Liver (tissue), 9 donors: ENCODE data around the gene NOP10. TPM values are rescaled to one million over a fixed set of nuclear protein-coding genes. Genes with fewer than 3 reads are reported as not detected.

ENCODE experiments used
- DNase-seq: peaks from one replicate; pipeline ENCODE4 v3.0.0-alpha.2; 2017; ENCODE audit warnings: low spot score
- H3K27ac ChIP-seq, 2 donors: one replicate each; pipeline ENCODE4 v1.7.0; 2013; ENCODE audit warnings: inconsistent platforms in 2 of 2, low read length in 2 of 2, control low read depth in 1 of 2, low read depth in 1 of 2, mild to moderate bottlenecking in 1 of 2
- H3K27me3 ChIP-seq, 4 donors: one replicate each; pipeline versions ENCODE4 v1.6.1 to v1.7.0; 2013; ENCODE audit warnings: low read length in 3 of 4, inconsistent platforms in 1 of 4, mild to moderate bottlenecking in 1 of 4, moderate library complexity in 1 of 4; ENCODE audit not compliant: control insufficient read depth in 4 of 4, insufficient read depth in 4 of 4
- H3K36me3 ChIP-seq, 4 donors: one replicate each; pipeline versions ENCODE4 v1.6.1 to v1.7.0; 2013; ENCODE audit warnings: low read length in 3 of 4, mild to moderate bottlenecking in 3 of 4, low read depth in 1 of 4, moderate library complexity in 1 of 4; ENCODE audit not compliant: control insufficient read depth in 4 of 4, insufficient read depth in 3 of 4
- H3K4me1 ChIP-seq, 4 donors: one replicate each; pipeline versions ENCODE4 v1.6.1 to v1.7.0; 2013; ENCODE audit warnings: low read length in 3 of 4, mild to moderate bottlenecking in 3 of 4, moderate library complexity in 1 of 4; ENCODE audit not compliant: control insufficient read depth in 4 of 4, insufficient read depth in 4 of 4
- H3K4me3 ChIP-seq, 3 donors: one replicate each; pipeline versions ENCODE4 v1.6.1 to v1.7.0; 2013; ENCODE audit warnings: low read length in 3 of 3, control low read depth in 1 of 3, low read depth in 1 of 3, mild to moderate bottlenecking in 1 of 3
- H3K9ac ChIP-seq, 2 donors: one replicate each; pipeline ENCODE4 v1.7.0; 2013; ENCODE audit warnings: low read length in 2 of 2, mild to moderate bottlenecking in 2 of 2, moderate library complexity in 2 of 2, control low read depth in 1 of 2, low read depth in 1 of 2
- H3K9me3 ChIP-seq, 4 donors: one replicate each; pipeline versions ENCODE4 v1.6.1 to v1.7.0; 2013; ENCODE audit warnings: low read length in 3 of 4; ENCODE audit not compliant: control insufficient read depth in 4 of 4
- EGR1 ChIP-seq, 2 donors: IDR thresholded peaks; 2 replicates each; pipeline ENCODE4 v1.6.1; 2016 to 2018; ENCODE audit warnings: antibody characterized with exemption in 2 of 2, low read depth in 2 of 2
- FOXA1 ChIP-seq: IDR thresholded peaks from 2 replicates; pipeline ENCODE4 v1.6.1; 2016; ENCODE audit warnings: antibody characterized with exemption
- FOXA2 ChIP-seq: IDR thresholded peaks from 2 replicates; pipeline ENCODE4 v1.6.1; 2016; ENCODE audit warnings: antibody characterized with exemption
- GABPA ChIP-seq, 2 donors: IDR thresholded peaks in 1 of 2; conservative IDR thresholded peaks in 1 of 2; 2 replicates each; pipeline ENCODE4 v1.6.1; 2016; ENCODE audit warnings: antibody characterized with exemption in 2 of 2, mild to moderate bottlenecking in 1 of 2, moderate library complexity in 1 of 2
- HNF4A ChIP-seq, 2 donors: conservative IDR thresholded peaks; 2 replicates each; pipeline ENCODE4 v1.6.1; 2016; ENCODE audit warnings: antibody characterized with exemption in 2 of 2, mild to moderate bottlenecking in 2 of 2
- HNF4G ChIP-seq: IDR thresholded peaks from 2 replicates; pipeline ENCODE4 v1.6.1; 2016; ENCODE audit warnings: antibody characterized with exemption
- JUND ChIP-seq, 2 donors: IDR thresholded peaks; 2 replicates each; pipeline ENCODE4 v1.6.1; 2016; ENCODE audit warnings: antibody characterized with exemption in 2 of 2
- NR2F2 ChIP-seq: IDR thresholded peaks from 2 replicates; pipeline ENCODE4 v1.6.1; 2016; ENCODE audit warnings: antibody characterized with exemption
- RAD21 ChIP-seq, 2 donors: IDR thresholded peaks; 2 replicates each; pipeline ENCODE4 v1.6.1; 2016; ENCODE audit warnings: antibody characterized with exemption in 2 of 2, mild to moderate bottlenecking in 2 of 2
- RXRA ChIP-seq, 2 donors: IDR thresholded peaks; 2 replicates each; pipeline ENCODE4 v1.6.1; 2017 to 2018; ENCODE audit warnings: antibody characterized with exemption in 2 of 2, mild to moderate bottlenecking in 1 of 2
- SP1 ChIP-seq: IDR thresholded peaks from 2 replicates; pipeline ENCODE4 v1.6.1; 2018; ENCODE audit warnings: antibody characterized with exemption, mild to moderate bottlenecking
- TAF1 ChIP-seq: conservative IDR thresholded peaks from 2 replicates; pipeline ENCODE4 v1.6.1; 2016; ENCODE audit warnings: antibody characterized with exemption, mild to moderate bottlenecking
- YY1 ChIP-seq: IDR thresholded peaks from 2 replicates; pipeline ENCODE4 v1.6.1; 2016; ENCODE audit warnings: antibody characterized with exemption, mild to moderate bottlenecking
- WGBS: extraction: QIAGEN DNeasy Blood & Tissue Kit; methylation state at CpG from one replicate; pipeline ENCODE4 v1.1.7; 2013; 5-methylcytosine and 5-hydroxymethylcytosine counted together
- polyA plus RNA-seq, 2 donors: library from polyadenylated mRNA; stranded (reverse) in 1 of 2; unstranded in 1 of 2; fragments of 200-250 nt in 1 of 2; fragments of >200 nt in 1 of 2; fragmentation: Nextera tagmentation in 1 of 2; extraction: Ambion mirVana in 1 of 2; gene quantifications; one replicate each; pipeline versions ENCODE4 v1.2.1 to v1.2.3, GENCODE V29; 2013 to 2015
- total RNA-seq, 2 donors: library from RNA; depleted of rRNA; stranded (reverse); fragments of >200 nt; gene quantifications; one replicate each; pipeline ENCODE4 v1.2.3, GENCODE V29; 2014
- TF ChIP-seq, protein P1 (sequence below): fragments of 150-350 bp; IDR thresholded peaks from 2 replicates; pipeline ENCODE4 v1.5.1; 2017; ENCODE audit warnings: improper control_type of control experiment, low read depth, low read length; ENCODE audit not compliant: missing input control
- TF ChIP-seq, protein P2 (sequence below): IDR thresholded peaks from 2 replicates; pipeline ENCODE4 v1.6.1; 2016; ENCODE audit warnings: antibody characterized with exemption
- TF ChIP-seq, protein P3 (sequence below): IDR thresholded peaks from 2 replicates; pipeline ENCODE4 v1.6.1; 2016; ENCODE audit warnings: antibody characterized with exemption
- TF ChIP-seq, protein P4 (sequence below): IDR thresholded peaks from 2 replicates; pipeline ENCODE4 v1.6.1; 2016; ENCODE audit warnings: antibody characterized with exemption
- donor health status: healthy.
- donor health status: healthy.
- donor health status: healthy.
- donor health status: healthy.
- donor health status: healthy.

The NOP10 gene
- total and polyA plus RNA-seq, 4 donors = 104 to 223 (median 125) TPM

DNA sequence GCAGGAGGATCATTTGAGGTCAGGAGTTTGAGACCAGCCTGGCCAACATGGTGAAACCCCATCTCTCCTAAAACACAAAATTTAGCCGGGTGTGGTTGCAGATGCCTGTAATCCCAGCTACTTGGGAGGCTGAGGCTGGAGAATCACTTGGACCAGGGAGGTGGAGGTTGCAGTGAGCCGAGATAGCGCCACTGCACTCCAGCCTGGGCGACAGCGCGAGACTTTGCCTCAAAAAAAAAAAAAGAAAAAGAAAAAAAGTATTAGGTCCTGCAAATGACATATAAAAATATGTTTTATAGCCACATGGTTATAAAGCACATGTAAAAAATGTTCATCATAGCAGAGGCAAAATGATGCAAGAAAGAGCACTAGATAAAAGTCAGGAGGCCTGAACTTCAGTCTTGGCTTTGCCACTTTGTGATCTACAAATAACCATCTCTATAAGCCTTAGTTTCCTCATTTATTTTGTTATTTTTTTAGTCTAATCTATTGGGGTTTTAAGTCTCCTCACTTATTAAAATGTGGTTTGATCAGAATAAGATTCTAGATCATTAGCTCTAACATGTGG is 10.3 kb downstream of the NOP10 start:
- no peaks in the 10 kb centered on the region for H3K36me3 ChIP-seq
- no peak overlapping the region for H3K4me3 ChIP-seq
- DNase-seq = no peak
- peaks cover 0 to 10% (median 4%) of the 10 kb centered on the region in 4 donors for H3K4me1 ChIP-seq
- no peaks in the 10 kb centered on the region for H3K9me3 ChIP-seq
- H3K27me3 ChIP-seq = no peaks in the 10 kb centered on the region
- WGBS = 98% methylated on average over 6 of the region's 6 CpGs
- H3K9ac ChIP-seq = no peak overlapping the region
- no peak overlapping the region for H3K27ac ChIP-seq
- TF ChIP-seq NR2F2 (no peak), EGR1 (IDR thresholded peaks at IDR 0.05; ENCODE audit: low read depth in 2 of 2) (no peak)

DNA sequence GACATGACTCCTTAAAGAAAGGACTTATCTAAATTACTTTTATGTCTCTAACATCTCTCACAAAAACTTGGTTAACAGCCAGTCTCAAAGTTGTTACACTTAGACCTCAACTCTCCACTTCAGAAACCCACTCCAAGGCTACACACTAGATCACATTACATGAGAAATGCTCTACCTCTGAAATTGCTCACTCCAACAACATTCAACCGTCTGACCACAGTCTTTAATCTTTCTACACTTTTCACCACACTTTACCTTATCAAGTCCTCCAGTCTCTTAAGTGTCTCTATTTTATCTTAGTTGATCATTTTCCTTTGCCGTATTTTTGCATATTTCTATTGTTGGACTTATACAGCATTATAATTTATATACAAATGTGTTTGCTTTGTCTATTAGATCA is 11.1 kb downstream of the NOP10 start:
- no peak overlapping the region for H3K9ac ChIP-seq
- H3K4me3 ChIP-seq = no peak overlapping the region
- peaks cover 0 to 4% (median under 1%) of the 10 kb centered on the region in 4 donors for H3K4me1 ChIP-seq
- no peak for TF ChIP-seq TAF1
- TF ChIP-seq HNF4G = no peak
- no peak for TF ChIP-seq FOXA1
- TF ChIP-seq, protein P1, sequence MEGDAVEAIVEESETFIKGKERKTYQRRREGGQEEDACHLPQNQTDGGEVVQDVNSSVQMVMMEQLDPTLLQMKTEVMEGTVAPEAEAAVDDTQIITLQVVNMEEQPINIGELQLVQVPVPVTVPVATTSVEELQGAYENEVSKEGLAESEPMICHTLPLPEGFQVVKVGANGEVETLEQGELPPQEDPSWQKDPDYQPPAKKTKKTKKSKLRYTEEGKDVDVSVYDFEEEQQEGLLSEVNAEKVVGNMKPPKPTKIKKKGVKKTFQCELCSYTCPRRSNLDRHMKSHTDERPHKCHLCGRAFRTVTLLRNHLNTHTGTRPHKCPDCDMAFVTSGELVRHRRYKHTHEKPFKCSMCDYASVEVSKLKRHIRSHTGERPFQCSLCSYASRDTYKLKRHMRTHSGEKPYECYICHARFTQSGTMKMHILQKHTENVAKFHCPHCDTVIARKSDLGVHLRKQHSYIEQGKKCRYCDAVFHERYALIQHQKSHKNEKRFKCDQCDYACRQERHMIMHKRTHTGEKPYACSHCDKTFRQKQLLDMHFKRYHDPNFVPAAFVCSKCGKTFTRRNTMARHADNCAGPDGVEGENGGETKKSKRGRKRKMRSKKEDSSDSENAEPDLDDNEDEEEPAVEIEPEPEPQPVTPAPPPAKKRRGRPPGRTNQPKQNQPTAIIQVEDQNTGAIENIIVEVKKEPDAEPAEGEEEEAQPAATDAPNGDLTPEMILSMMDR = no peak
- no peak for TF ChIP-seq RAD21 (IDR thresholded peaks at IDR 0.05)
- TF ChIP-seq HNF4A (conservative IDR thresholded peaks at IDR 0.05) = no peak
- no peak for TF ChIP-seq JUND (IDR thresholded peaks at IDR 0.05)
- no peak for TF ChIP-seq SP1
- no peak for TF ChIP-seq GABPA (IDR thresholded peaks at IDR 0.05 in 1 of 2, conservative IDR thresholded peaks at IDR 0.05 in 1 of 2)
- no peak for TF ChIP-seq RXRA (IDR thresholded peaks at IDR 0.05)
- no peak for TF ChIP-seq YY1
- TF ChIP-seq, protein P2, sequence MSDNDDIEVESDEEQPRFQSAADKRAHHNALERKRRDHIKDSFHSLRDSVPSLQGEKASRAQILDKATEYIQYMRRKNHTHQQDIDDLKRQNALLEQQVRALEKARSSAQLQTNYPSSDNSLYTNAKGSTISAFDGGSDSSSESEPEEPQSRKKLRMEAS = no peak
- DNase-seq = no peak
- no peak overlapping the region for H3K27ac ChIP-seq
- WGBS = 84% methylated on average over 2 of the region's 2 CpGs
- H3K36me3 ChIP-seq = no peaks in the 10 kb centered on the region
- H3K9me3 ChIP-seq = no peaks in the 10 kb centered on the region
- no peaks in the 10 kb centered on the region for H3K27me3 ChIP-seq

DNA sequence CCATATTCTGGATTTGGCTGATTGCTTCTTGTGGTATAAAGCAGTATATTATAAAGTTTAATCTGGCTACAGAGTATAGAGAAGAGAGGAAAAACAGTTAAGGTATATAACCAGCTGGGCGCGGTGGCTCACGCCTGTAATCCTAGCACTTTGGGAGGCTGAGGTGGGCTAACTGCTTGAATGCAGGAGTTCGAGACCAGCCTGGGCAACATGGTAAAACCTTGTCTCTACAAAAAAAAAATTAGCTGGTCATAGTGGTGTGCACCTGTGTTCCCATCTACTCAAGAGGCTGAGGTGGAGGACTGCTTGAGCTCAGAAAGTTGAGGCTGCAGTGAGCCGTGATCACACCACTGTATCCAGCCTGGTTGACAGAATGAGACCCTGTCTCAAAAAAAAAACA is 12.7 kb downstream of the NOP10 start:
- Histone ChIP-seq H3K4me1 (no peaks in the 10 kb centered on the region), H3K9ac (no peak overlapping the region), H3K27ac (no peak overlapping the region), H3K36me3 (no peaks in the 10 kb centered on the region), H3K9me3 (no peaks in the 10 kb centered on the region), H3K4me3 (no peak overlapping the region), H3K27me3 (no peaks in the 10 kb centered on the region)
- 98% methylated on average over 5 of the region's 5 CpGs for WGBS
- DNase-seq = no peak
- no peak for TF ChIP-seq RAD21 (IDR thresholded peaks at IDR 0.05)
- TF ChIP-seq HNF4A (conservative IDR thresholded peaks at IDR 0.05) = no peak
- TF ChIP-seq, protein P2 = no peak
- no peak for TF ChIP-seq EGR1 (IDR thresholded peaks at IDR 0.05; ENCODE audit: low read depth in 2 of 2)
- TF ChIP-seq, protein P3, sequence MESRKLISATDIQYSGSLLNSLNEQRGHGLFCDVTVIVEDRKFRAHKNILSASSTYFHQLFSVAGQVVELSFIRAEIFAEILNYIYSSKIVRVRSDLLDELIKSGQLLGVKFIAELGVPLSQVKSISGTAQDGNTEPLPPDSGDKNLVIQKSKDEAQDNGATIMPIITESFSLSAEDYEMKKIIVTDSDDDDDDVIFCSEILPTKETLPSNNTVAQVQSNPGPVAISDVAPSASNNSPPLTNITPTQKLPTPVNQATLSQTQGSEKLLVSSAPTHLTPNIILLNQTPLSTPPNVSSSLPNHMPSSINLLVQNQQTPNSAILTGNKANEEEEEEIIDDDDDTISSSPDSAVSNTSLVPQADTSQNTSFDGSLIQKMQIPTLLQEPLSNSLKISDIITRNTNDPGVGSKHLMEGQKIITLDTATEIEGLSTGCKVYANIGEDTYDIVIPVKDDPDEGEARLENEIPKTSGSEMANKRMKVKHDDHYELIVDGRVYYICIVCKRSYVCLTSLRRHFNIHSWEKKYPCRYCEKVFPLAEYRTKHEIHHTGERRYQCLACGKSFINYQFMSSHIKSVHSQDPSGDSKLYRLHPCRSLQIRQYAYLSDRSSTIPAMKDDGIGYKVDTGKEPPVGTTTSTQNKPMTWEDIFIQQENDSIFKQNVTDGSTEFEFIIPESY = no peak
- TF ChIP-seq SP1 = no peak
- TF ChIP-seq JUND (IDR thresholded peaks at IDR 0.05) = no peak
- TF ChIP-seq HNF4G = no peak
- TF ChIP-seq YY1 = no peak
- TF ChIP-seq, protein P1 = no peak
- TF ChIP-seq, protein P4, sequence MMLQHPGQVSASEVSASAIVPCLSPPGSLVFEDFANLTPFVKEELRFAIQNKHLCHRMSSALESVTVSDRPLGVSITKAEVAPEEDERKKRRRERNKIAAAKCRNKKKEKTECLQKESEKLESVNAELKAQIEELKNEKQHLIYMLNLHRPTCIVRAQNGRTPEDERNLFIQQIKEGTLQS = no peak
- TF ChIP-seq GABPA (IDR thresholded peaks at IDR 0.05 in 1 of 2, conservative IDR thresholded peaks at IDR 0.05 in 1 of 2) = no peak
- TF ChIP-seq RXRA (IDR thresholded peaks at IDR 0.05) = no peak
- TF ChIP-seq FOXA2 = no peak
- TF ChIP-seq FOXA1 = no peak
- no peak for TF ChIP-seq NR2F2
